ENCODE measurements around the gene PLCL2.

DNA sequence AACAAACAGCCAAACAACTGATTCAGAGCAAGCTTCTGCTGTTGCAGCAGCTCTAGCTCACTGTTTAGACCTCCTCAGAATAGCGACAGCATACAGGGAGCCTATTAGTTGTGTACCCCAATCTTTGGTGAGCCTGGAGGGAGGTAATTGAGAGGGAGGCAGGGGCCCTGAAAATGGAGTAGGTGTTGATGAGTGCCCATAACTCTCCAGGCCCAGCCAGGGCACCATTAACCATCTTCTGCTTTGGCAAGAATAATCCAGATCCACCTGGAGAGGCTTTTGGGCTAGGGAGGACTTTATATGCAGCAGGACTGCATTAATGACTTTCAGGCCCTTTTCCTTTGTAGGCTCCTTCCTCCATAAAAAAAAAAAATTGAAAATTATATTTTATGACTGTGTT lies 20.9 kb downstream of the PLCL2 start:
- no peak for TF ChIP-seq EP300 (IDR thresholded peaks at IDR 0.05)
- TF ChIP-seq, protein P1, sequence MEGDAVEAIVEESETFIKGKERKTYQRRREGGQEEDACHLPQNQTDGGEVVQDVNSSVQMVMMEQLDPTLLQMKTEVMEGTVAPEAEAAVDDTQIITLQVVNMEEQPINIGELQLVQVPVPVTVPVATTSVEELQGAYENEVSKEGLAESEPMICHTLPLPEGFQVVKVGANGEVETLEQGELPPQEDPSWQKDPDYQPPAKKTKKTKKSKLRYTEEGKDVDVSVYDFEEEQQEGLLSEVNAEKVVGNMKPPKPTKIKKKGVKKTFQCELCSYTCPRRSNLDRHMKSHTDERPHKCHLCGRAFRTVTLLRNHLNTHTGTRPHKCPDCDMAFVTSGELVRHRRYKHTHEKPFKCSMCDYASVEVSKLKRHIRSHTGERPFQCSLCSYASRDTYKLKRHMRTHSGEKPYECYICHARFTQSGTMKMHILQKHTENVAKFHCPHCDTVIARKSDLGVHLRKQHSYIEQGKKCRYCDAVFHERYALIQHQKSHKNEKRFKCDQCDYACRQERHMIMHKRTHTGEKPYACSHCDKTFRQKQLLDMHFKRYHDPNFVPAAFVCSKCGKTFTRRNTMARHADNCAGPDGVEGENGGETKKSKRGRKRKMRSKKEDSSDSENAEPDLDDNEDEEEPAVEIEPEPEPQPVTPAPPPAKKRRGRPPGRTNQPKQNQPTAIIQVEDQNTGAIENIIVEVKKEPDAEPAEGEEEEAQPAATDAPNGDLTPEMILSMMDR (IDR thresholded peaks at IDR 0.05) = no peak

Measured in ovary (tissue), 3 donors.